CD4-positive, alpha-beta T cell (primary cell): ENCODE data around the gene SBK1. TPM values are rescaled to one million over a fixed set of nuclear protein-coding genes. Genes with fewer than 3 reads are reported as not detected.

Source experiments
- ATAC-seq: fragments of 200-7000 bp; cut with Tn5 transposase; one replicate; pipeline ENCODE4 v1.10.0; 2022; ENCODE audit warnings: mild to moderate bottlenecking; ENCODE audit not compliant: poor library complexity
- CTCF ChIA-PET: fragments of 350-600 bp; sonication (Branson Sonifier 250); formaldehyde crosslinking; loops from one replicate; lab custom pipeline; 2021; ENCODE audit warnings: antibody characterized with exemption, inconsistent platforms; lab: Charles Lee
- POLR2A ChIA-PET: fragments of 350-600 bp; sonication (Branson Sonifier 250); formaldehyde crosslinking; loops from one replicate; lab custom pipeline; 2021; ENCODE audit warnings: antibody characterized with exemption, inconsistent platforms; lab: Charles Lee
- DNase-seq, 14 experiments: peaks; one replicate each; pipeline ENCODE4 v3.0.0-alpha.2; 2013 to 2020; ENCODE audit warnings: mixed read lengths in 2 of 14
- H3K27ac ChIP-seq, 2 donors: one replicate each; pipeline versions ENCODE4 v1.5.1 to v1.7.0; 2013; ENCODE audit warnings: low read length in 2 of 2, low read depth in 1 of 2, mild to moderate bottlenecking in 1 of 2
- H3K27me3 ChIP-seq, 2 experiments: 1 replicate in 1 of 2; 2 replicates in 1 of 2; pipeline versions ENCODE4 v1.6.1 to v1.7.0; 2013; ENCODE audit warnings: low read length in 2 of 2, control low read depth in 1 of 2, mild to moderate bottlenecking in 1 of 2, moderate library complexity in 1 of 2; ENCODE audit not compliant: insufficient read depth in 2 of 2, control insufficient read depth in 1 of 2
- H3K36me3 ChIP-seq: one replicate; pipeline ENCODE4 v1.6.1; 2013; ENCODE audit warnings: low read length, control low read depth; ENCODE audit not compliant: insufficient read depth
- H3K4me1 ChIP-seq: one replicate; pipeline ENCODE4 v1.6.1; 2013; ENCODE audit warnings: low read length, control low read depth; ENCODE audit not compliant: insufficient read depth
- H3K4me3 ChIP-seq: one replicate; pipeline ENCODE4 v1.5.1; 2013; ENCODE audit warnings: mild to moderate bottlenecking, low read length, moderate library complexity
- H3K9me3 ChIP-seq, 2 experiments: 1 replicate in 1 of 2; 2 replicates in 1 of 2; pipeline versions ENCODE4 v1.6.1 to v1.7.0; 2013; ENCODE audit warnings: low read length in 2 of 2, mild to moderate bottlenecking in 2 of 2, control low read depth in 1 of 2, moderate library complexity in 1 of 2; ENCODE audit not compliant: control insufficient read depth in 1 of 2, insufficient read depth in 1 of 2
- H3K27ac Mint-ChIP-seq: one replicate; pipeline ENCODE4 v1.8.0; 2020; ENCODE audit warnings: mixed read lengths
- H3K27me3 Mint-ChIP-seq: one replicate; pipeline ENCODE4 v1.8.0; 2021; ENCODE audit warnings: mixed read lengths
- H3K36me3 Mint-ChIP-seq: one replicate; pipeline ENCODE4 v1.8.0; 2021; ENCODE audit warnings: low read depth, mixed read lengths
- H3K4me1 Mint-ChIP-seq: one replicate; pipeline ENCODE4 v1.8.0; 2021; ENCODE audit warnings: low read depth, mixed read lengths
- H3K4me3 Mint-ChIP-seq: one replicate; pipeline ENCODE4 v1.8.0; 2020; ENCODE audit warnings: mild to moderate bottlenecking, mixed read lengths
- H3K9me3 Mint-ChIP-seq: one replicate; pipeline ENCODE4 v1.8.0; 2020; ENCODE audit warnings: mixed read lengths
- intact Hi-C, 2 experiments: fragments of 100-400 bp; cut with DNase I in 1 of 2; cut with micrococcal nuclease in 1 of 2; formaldehyde crosslinking; loops; one replicate each; pipeline versions ENCODE4 v1.15.1 to v1.9.0; 2023 to 2025; cut with DNase I, micrococcal nuclease
- total RNA-seq, 174 experiments: library from RNA in 2 of 174; stranded (reverse) in 2 of 174; gene quantifications; one replicate each; pipeline ENCODE4 v1.2.3 and lab custom pipeline; 2021 to 2026
- TF ChIP-seq, protein P1 (sequence below): fragments of 200-600 bp; IDR thresholded peaks from one replicate; pipeline ENCODE4 v1.8.0; 2022; ENCODE audit warnings: antibody characterized with exemption, mild to moderate bottlenecking

The SBK1 gene
- total RNA-seq, 2 experiments from 2014 or later, result 13.0 to 13.5 TPM

GRCh38 chr16:28292731-28293600 lies 641 bp downstream of the SBK1 start:
- Histone ChIP-seq H3K27me3 (no peaks in the 10 kb centered on the region), H3K4me3 (peak overlapping the region; percentile 97), H3K4me1 (peaks cover 77% of the 10 kb centered on the region), H3K36me3 (no peaks in the 10 kb centered on the region), H3K27ac (peak overlapping the region in 1 of 2 donors; percentile 67), H3K9me3 (no peaks in the 10 kb centered on the region)
- no peaks in the 10 kb centered on the region for H3K9me3 Mint-ChIP-seq
- DNase-seq, result peak in 9 of 14 experiments; percentile 23 to 59 (median 47)
- H3K27ac Mint-ChIP-seq, result peak overlapping the region; percentile 85
- peaks cover 76% of the 10 kb centered on the region for H3K4me1 Mint-ChIP-seq
- peak overlapping the region; percentile 95 for H3K4me3 Mint-ChIP-seq
- ChIA-PET POLR2A (interaction anchor here (0.5 to 3.4 kb wide), 11 partner anchors 8 to 201 kb away, joined by 3 to 47 read pairs (median 6); partner anchors contain the start of gene APOBR), CTCF (interaction anchor here (3.8 kb wide), 1 partner anchor 24 kb away, joined by 18 read pairs; no protein-coding TSS in a partner anchor)
- no peaks in the 10 kb centered on the region for H3K27me3 Mint-ChIP-seq
- TF ChIP-seq, protein P1, sequence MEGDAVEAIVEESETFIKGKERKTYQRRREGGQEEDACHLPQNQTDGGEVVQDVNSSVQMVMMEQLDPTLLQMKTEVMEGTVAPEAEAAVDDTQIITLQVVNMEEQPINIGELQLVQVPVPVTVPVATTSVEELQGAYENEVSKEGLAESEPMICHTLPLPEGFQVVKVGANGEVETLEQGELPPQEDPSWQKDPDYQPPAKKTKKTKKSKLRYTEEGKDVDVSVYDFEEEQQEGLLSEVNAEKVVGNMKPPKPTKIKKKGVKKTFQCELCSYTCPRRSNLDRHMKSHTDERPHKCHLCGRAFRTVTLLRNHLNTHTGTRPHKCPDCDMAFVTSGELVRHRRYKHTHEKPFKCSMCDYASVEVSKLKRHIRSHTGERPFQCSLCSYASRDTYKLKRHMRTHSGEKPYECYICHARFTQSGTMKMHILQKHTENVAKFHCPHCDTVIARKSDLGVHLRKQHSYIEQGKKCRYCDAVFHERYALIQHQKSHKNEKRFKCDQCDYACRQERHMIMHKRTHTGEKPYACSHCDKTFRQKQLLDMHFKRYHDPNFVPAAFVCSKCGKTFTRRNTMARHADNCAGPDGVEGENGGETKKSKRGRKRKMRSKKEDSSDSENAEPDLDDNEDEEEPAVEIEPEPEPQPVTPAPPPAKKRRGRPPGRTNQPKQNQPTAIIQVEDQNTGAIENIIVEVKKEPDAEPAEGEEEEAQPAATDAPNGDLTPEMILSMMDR, result no peak
- intact Hi-C loops, result loop anchor here (2.0 to 5.0 kb wide), 4 partner anchors 16 to 199 kb away; partner anchors contain the start of genes APOBR (in 2 of the 2) and CLN3 (in 2 of the 2)
- ATAC-seq, result peak; percentile 19
- H3K36me3 Mint-ChIP-seq, result peaks cover 14% of the 10 kb centered on the region

DNA sequence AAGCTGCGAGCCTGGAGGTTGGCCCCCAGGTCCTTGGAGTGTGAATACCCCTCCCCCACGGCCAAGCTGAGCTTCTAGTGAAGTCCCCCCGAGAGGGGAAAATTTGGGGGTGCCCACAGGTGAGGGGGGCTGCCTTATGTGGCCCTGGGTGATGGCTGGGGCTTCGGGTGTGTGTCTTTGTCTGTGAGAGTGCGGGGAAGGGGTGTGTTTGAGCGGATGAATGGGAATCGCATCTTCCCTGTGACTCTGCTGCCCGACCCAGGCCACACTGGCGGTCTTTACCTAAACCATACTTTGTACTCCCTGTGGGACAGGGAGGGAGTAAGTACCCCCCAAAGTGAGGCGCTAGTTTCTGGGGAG lies 1.3 kb downstream of the SBK1 start:
- ATAC-seq (no peak), DNase-seq (peak in 1 of 14 experiments; percentile 23)
- no peaks in the 10 kb centered on the region for H3K27me3 Mint-ChIP-seq
- H3K27ac Mint-ChIP-seq, result peak overlapping the region; percentile 69
- TF ChIP-seq, protein P1, result no peak
- CTCF ChIA-PET, result interaction anchor here (3.8 kb wide), 1 partner anchor 24 kb away, joined by 18 read pairs; no protein-coding TSS in a partner anchor
- H3K27me3 ChIP-seq, result no peaks in the 10 kb centered on the region
- H3K4me1 ChIP-seq, result peaks cover 77% of the 10 kb centered on the region
- H3K36me3 ChIP-seq, result no peaks in the 10 kb centered on the region
- intact Hi-C loops, result loop anchor here (2.0 to 5.0 kb wide), 4 partner anchors 15 to 199 kb away; partner anchors contain the start of genes APOBR (in 2 of the 2) and CLN3 (in 2 of the 2)
- H3K27ac ChIP-seq, result peak overlapping the region in 1 of 2 donors; percentile 67
- POLR2A ChIA-PET, result interaction anchor here (0.6 to 3.4 kb wide), 5 partner anchors 13 to 83 kb away, joined by 3 to 47 read pairs (median 8); no protein-coding TSS in a partner anchor
- H3K36me3 Mint-ChIP-seq, result peaks cover 18% of the 10 kb centered on the region
- H3K4me3 Mint-ChIP-seq, result peak overlapping the region; percentile 85
- peaks cover 76% of the 10 kb centered on the region for H3K4me1 Mint-ChIP-seq
- no peaks in the 10 kb centered on the region for H3K9me3 ChIP-seq
- peak overlapping the region; percentile 97 for H3K4me3 ChIP-seq
- no peaks in the 10 kb centered on the region for H3K9me3 Mint-ChIP-seq

- Mint-ChIP-seq H3K27me3 (no peaks in the 10 kb centered on the region), H3K27ac (peak overlapping the region; percentile 69), H3K4me1 (peaks cover 71% of the 10 kb centered on the region), H3K36me3 (peaks cover 18% of the 10 kb centered on the region), H3K9me3 (no peaks in the 10 kb centered on the region), H3K4me3 (peak overlapping the region; percentile 85)
- H3K4me3 ChIP-seq, result peak overlapping the region; percentile 97
- no peaks in the 10 kb centered on the region for H3K27me3 ChIP-seq
- DNase-seq (no peak), ATAC-seq (no peak)
- ChIA-PET CTCF (interaction anchor here (3.8 kb wide), 1 partner anchor 23 kb away, joined by 18 read pairs; no protein-coding TSS in a partner anchor), POLR2A (interaction anchor here (1.4 to 7.4 kb wide), 4 partner anchors 15 to 19 kb away, joined by 5 to 50 read pairs (median 28); no protein-coding TSS in a partner anchor)
- intact Hi-C loops, result loop anchor here (2.0 to 5.0 kb wide), 2 partner anchors 15 to 198 kb away; partner anchors contain the start of genes APOBR (in 2 of the 2) and CLN3 (in 2 of the 2)
- H3K9me3 ChIP-seq, result no peaks in the 10 kb centered on the region
- peak overlapping the region in 1 of 2 donors; percentile 1 for H3K27ac ChIP-seq
- H3K36me3 ChIP-seq, result no peaks in the 10 kb centered on the region
- TF ChIP-seq, protein P1, result no peak
- peaks cover 77% of the 10 kb centered on the region for H3K4me1 ChIP-seq
Observed at GRCh38 chr16:28294201-28294600, 1.9 kb downstream of the SBK1 start.
